ENCODE measurements around the gene IRAK1BP1.
"Not testable (repeated sequence)": the region's sequence is repeated elsewhere in the genome, so short reads cannot be mapped to it uniquely, and the experiment has no call there.

IRAK1BP1 gene

GRCh38 chr6:78896227-78896626 lies 28.9 kb downstream of the IRAK1BP1 start:
- DNase-seq = no peak

DNA sequence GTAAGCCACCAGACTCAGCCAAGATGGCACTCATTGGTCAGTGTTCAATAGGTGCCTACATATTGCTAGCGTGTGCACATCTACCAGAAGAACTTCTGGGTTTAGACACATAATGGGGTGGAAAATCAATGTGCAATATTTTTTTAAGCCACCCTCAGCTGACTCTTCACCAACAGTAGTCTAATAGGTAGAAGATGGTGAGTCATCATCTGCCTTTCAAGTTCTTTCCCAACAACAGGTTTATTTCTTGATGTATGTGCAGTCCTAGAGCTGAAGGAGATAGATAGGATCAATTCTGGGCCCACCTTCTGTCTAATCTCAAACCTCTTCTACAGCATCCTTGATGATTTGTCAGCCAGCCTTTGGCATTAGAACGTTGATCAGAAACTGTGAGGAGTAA lies 41.3 kb downstream of the IRAK1BP1 start:
- DNase-seq = no peak

GRCh38 chr6:78909391-78909790 lies 42.0 kb downstream of the IRAK1BP1 start:
- DNase-seq = no peak

DNA sequence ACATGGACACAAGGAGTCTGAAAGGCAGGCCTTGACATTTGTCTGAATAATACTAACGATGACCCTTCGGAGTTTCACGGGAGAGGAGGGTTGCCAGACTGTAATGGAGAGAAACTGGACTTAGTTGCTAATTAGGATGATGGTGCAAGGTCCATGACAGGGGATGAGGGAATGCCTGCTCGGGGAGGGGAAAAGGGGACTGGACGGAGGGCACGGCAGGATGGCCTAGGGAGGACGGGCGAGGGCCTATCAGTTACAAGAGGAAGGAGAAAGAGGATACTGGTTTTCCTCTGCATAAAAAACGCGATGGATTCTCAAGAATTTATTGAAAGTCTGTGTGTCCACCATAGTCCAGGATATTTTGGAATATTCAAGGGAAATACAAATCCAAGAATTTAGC lies 42.7 kb downstream of the IRAK1BP1 start:
- no peak for DNase-seq

DNA sequence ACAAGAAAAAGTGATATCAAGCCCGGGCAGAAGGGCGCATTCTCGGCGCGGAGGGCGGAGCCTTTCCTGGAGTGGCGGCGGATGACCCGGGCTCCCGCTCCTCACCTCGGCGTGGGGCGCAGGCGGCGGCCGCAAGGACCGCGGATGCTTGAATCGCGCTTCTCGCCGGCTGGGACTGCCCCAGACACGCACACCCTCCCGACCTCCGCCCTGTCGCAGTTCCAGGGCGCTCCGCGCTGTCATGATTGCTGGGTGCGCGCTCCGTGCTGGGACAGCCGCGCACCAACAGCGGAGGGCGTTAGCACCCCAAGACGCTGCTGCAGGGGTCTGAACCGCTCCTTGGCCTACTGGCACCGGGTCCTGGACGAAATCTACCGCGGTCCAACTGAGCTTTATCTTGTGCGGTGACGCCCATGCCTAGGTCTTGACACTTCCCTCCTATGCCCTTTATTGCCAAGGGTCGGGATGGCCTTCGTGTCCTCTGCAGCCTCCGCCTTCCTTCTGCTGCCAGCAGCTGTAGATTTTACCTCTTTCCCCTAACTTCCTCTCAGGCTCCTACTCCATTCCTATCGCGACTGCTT lies 43.3 kb downstream of the IRAK1BP1 start:
- DNase-seq = no peak

- DNase-seq = no peak
Observed at GRCh38 chr6:78911218-78911940, 44.0 kb downstream of the IRAK1BP1 start.

GRCh38 chr6:78916411-78916810 lies 49.1 kb downstream of the IRAK1BP1 start:
- no peak for DNase-seq

GRCh38 chr6:78917788-78918187 lies 50.4 kb downstream of the IRAK1BP1 start:
- no peak for DNase-seq

GRCh38 chr6:78921168-78921567 lies 53.8 kb downstream of the IRAK1BP1 start:
- not testable (repeated sequence) for DNase-seq

DNA sequence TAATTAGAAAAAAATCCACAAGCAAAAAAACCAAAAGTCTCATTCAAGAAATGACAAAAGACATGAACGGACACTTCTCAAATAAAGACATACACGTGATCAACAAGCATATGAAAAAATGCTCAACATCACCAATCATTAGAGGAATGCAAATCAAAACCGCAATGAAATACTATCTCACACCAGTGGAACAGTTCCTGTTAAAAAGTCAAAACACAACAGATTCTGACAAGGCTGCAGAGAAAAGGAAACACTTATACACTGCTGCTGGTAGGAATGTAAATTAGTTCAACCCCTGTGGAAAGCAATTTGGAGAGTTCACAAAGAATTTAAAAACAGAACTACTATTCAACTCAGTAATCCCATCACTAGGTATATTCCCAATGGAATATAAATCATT lies 58.0 kb downstream of the IRAK1BP1 start:
- no peak for DNase-seq

GRCh38 chr6:78935553-78935952 lies 68.2 kb downstream of the IRAK1BP1 start:
- DNase-seq = no peak

GRCh38 chr6:78936515-78936914 lies 69.2 kb downstream of the IRAK1BP1 start:
- DNase-seq = no peak

GRCh38 chr6:78942446-78942845 lies 75.1 kb downstream of the IRAK1BP1 start:
- no peak for DNase-seq

- DNase-seq = no peak
Observed at GRCh38 chr6:78947529-78947928, 80.2 kb downstream of the IRAK1BP1 start.

- DNase-seq = no peak
Observed at GRCh38 chr6:78947962-78948361, 80.6 kb downstream of the IRAK1BP1 start.

DNA sequence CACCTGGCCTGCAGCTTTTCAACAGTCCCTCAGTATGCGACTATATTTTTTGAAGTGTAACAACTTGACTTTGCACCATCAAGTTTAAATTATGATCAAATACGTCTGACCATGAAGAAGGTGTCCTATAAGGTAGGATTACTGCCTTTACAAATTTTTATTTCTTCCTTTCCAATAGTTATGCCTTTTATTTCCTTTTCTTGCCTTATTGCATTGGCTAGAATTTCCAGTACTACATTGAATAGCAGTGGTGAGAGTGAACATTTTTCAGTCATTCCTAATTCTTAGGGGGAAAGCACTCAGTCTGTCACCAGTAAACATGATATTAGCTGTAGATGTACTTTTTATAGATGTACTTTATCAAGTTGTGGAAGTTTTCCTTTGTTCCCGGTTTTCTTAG lies 81.4 kb downstream of the IRAK1BP1 start:
- DNase-seq = no peak

GRCh38 chr6:78952362-78952761 lies 85.0 kb downstream of the IRAK1BP1 start:
- no peak for DNase-seq

Measured in NCI-H1417 treated with DMSO at 0.1 percent for 48 hours (cell line).